ENCODE results near the gene OSBPL8. TPM values are rescaled to one million over a fixed set of nuclear protein-coding genes. Genes with fewer than 3 reads are reported as not detected.

Gene OSBPL8
- total RNA-seq, 2 experiments from 2014 or later: 154 to 160 TPM

DNA sequence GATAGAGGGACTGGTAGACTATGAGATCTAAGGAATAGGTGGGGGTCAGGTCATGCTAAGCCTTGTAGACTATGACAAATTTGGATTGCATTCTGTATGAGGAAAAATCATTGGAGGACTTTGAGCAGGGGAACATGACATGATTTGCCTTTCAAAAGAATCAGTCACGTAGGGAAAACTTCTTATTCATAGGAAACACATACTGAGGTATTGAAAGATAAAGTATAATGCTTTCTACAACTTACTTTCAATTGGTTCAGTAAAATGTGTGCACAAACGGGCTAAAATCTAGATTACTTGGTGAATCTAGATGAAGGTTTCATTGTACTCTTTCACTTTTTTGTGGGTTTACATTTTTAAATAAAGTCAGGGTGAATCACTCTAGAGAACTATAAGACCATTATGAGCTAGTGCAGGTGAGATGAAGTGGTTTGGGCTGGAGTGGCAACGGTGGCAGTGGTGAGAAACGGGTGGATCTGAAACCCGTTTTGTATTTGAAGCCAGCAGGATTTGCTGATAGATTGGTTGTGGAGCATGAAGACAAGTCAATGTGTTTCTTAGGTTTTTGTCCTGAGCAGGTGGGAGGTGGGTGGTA is 218.0 kb downstream of the OSBPL8 start:
- DNase-seq (no peak), ATAC-seq (ENCODE audit: poor library complexity) (no peak)
- TF ChIP-seq, protein P1, sequence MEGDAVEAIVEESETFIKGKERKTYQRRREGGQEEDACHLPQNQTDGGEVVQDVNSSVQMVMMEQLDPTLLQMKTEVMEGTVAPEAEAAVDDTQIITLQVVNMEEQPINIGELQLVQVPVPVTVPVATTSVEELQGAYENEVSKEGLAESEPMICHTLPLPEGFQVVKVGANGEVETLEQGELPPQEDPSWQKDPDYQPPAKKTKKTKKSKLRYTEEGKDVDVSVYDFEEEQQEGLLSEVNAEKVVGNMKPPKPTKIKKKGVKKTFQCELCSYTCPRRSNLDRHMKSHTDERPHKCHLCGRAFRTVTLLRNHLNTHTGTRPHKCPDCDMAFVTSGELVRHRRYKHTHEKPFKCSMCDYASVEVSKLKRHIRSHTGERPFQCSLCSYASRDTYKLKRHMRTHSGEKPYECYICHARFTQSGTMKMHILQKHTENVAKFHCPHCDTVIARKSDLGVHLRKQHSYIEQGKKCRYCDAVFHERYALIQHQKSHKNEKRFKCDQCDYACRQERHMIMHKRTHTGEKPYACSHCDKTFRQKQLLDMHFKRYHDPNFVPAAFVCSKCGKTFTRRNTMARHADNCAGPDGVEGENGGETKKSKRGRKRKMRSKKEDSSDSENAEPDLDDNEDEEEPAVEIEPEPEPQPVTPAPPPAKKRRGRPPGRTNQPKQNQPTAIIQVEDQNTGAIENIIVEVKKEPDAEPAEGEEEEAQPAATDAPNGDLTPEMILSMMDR (IDR thresholded peaks at IDR 0.05): no peak
- no peaks in the 10 kb centered on the region for H3K9me3 ChIP-seq (ENCODE audit: control insufficient read depth in 1 of 2, insufficient read depth in 1 of 2, low read length in 2 of 2)
- peaks cover 4% of the 10 kb centered on the region for H3K27me3 Mint-ChIP-seq
- H3K27ac Mint-ChIP-seq: no peak overlapping the region
- intact Hi-C loops (cut with DNase I, micrococcal nuclease): no loop called here
- no peak overlapping the region for H3K4me3 Mint-ChIP-seq
- H3K4me1 Mint-ChIP-seq (ENCODE audit: low read depth): peaks cover 15% of the 10 kb centered on the region
- H3K4me1 ChIP-seq (ENCODE audit: insufficient read depth, low read length): no peaks in the 10 kb centered on the region
- no peak overlapping the region for H3K4me3 ChIP-seq (ENCODE audit: low read length)
- CTCF ChIA-PET: no interaction called here
- H3K36me3 ChIP-seq (ENCODE audit: insufficient read depth, low read length): no peaks in the 10 kb centered on the region
- no peaks in the 10 kb centered on the region for H3K36me3 Mint-ChIP-seq (ENCODE audit: low read depth)
- POLR2A ChIA-PET: no interaction called here
- H3K9me3 Mint-ChIP-seq: no peaks in the 10 kb centered on the region
- no peaks in the 10 kb centered on the region for H3K27me3 ChIP-seq (ENCODE audit: control insufficient read depth in 1 of 2, insufficient read depth in 2 of 2, low read length in 2 of 2)
- H3K27ac ChIP-seq (ENCODE audit: low read depth in 1 of 2, low read length in 2 of 2): no peak overlapping the region

DNA sequence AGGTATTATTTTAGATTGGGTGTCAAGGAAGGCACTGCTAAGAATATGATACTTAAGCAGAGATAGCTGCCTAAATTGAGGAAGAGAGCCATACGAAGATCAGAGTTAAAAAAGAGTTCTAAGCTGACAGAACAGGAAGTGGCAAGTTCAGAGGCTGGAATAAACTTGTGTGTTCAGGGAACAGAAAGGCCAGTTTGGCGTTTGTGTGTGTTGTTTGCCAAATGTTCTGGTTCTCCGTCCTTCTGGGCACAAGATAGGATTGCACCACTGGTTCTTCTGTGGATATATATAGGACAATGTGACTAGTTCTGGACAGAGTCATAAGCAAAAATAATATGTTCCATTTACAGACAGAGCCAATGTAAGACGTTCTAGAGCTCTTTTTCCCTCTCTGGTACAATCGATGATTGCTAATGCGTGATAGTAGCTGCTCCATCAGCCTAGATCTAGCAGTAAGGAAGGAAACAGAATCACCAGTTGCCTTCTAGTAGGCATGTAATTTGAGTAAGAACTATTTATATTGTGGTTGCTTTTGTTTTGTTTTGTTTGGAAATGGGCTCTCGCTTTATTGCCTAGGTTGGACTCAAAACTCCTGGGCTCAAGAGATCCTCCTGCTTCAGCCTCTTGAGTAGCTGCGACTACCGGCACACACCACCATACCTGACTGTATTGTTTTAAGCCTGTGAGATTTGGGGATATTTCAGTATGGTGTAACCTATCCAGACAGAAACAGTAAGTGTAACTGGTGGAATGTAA is 218.7 kb downstream of the OSBPL8 start:
- no peaks in the 10 kb centered on the region for H3K36me3 ChIP-seq (ENCODE audit: insufficient read depth, low read length)
- DNase-seq (no peak), ATAC-seq (ENCODE audit: poor library complexity) (no peak)
- TF ChIP-seq, protein P1 (IDR thresholded peaks at IDR 0.05): no peak
- H3K4me1 Mint-ChIP-seq (ENCODE audit: low read depth): peaks cover 8% of the 10 kb centered on the region
- H3K4me1 ChIP-seq (ENCODE audit: insufficient read depth, low read length): no peaks in the 10 kb centered on the region
- POLR2A ChIA-PET: no interaction called here
- H3K27me3 ChIP-seq (ENCODE audit: control insufficient read depth in 1 of 2, insufficient read depth in 2 of 2, low read length in 2 of 2): no peaks in the 10 kb centered on the region
- no peaks in the 10 kb centered on the region for H3K9me3 Mint-ChIP-seq
- no peaks in the 10 kb centered on the region for H3K9me3 ChIP-seq (ENCODE audit: control insufficient read depth in 1 of 2, insufficient read depth in 1 of 2, low read length in 2 of 2)
- no peak overlapping the region for H3K4me3 ChIP-seq (ENCODE audit: low read length)
- H3K27ac ChIP-seq (ENCODE audit: low read depth in 1 of 2, low read length in 2 of 2): no peak overlapping the region
- H3K27ac Mint-ChIP-seq: no peak overlapping the region
- H3K4me3 Mint-ChIP-seq: no peak overlapping the region
- H3K36me3 Mint-ChIP-seq (ENCODE audit: low read depth): no peaks in the 10 kb centered on the region
- peaks cover 8% of the 10 kb centered on the region for H3K27me3 Mint-ChIP-seq
- CTCF ChIA-PET: no interaction called here
- intact Hi-C loops (cut with DNase I, micrococcal nuclease): no loop called here

DNA sequence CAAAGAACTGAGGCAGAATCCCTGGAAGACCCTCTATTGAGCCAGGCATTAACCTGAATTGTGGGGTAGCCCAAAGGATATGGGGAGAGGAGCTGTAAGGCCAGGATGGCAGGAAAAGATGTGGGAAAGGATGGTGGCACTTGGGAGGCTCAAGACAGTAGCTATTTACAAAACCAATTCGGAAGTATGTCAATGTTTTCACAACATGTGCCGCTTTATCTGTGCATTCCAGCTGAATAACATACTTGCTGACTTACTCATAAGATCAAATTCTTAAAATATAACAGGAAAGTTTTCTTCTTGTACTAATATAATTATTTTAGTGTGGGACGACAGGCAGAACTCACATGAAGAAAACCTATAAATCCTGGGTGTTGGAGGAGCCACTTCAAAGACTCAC is 222.0 kb downstream of the OSBPL8 start:
- Histone ChIP-seq H3K36me3 (ENCODE audit: insufficient read depth, low read length) (no peaks in the 10 kb centered on the region), H3K27me3 (ENCODE audit: control insufficient read depth in 1 of 2, insufficient read depth in 2 of 2, low read length in 2 of 2) (no peaks in the 10 kb centered on the region), H3K27ac (ENCODE audit: low read depth in 1 of 2, low read length in 2 of 2) (no peak overlapping the region), H3K9me3 (ENCODE audit: control insufficient read depth in 1 of 2, insufficient read depth in 1 of 2, low read length in 2 of 2) (no peaks in the 10 kb centered on the region), H3K4me3 (ENCODE audit: low read length) (no peak overlapping the region), H3K4me1 (ENCODE audit: insufficient read depth, low read length) (no peaks in the 10 kb centered on the region)
- H3K4me1 Mint-ChIP-seq (ENCODE audit: low read depth): no peaks in the 10 kb centered on the region
- CTCF ChIA-PET: no interaction called here
- POLR2A ChIA-PET: no interaction called here
- H3K9me3 Mint-ChIP-seq: no peaks in the 10 kb centered on the region
- ATAC-seq (ENCODE audit: poor library complexity) (no peak), DNase-seq (no peak)
- TF ChIP-seq, protein P1 (IDR thresholded peaks at IDR 0.05): no peak
- intact Hi-C loops (cut with DNase I, micrococcal nuclease): no loop called here
- H3K36me3 Mint-ChIP-seq (ENCODE audit: low read depth): no peaks in the 10 kb centered on the region
- no peak overlapping the region for H3K4me3 Mint-ChIP-seq
- peaks cover 13% of the 10 kb centered on the region for H3K27me3 Mint-ChIP-seq
- no peak overlapping the region for H3K27ac Mint-ChIP-seq

Measured in CD4-positive, alpha-beta T cell (primary cell).